Hematopoietic multipotent progenitor cell treated with erythropoietin and hydrocortisone succinate and interleukin-3 and kit ligand, for 8 days (in vitro differentiated cells): ENCODE results near the gene LENEP.

Experiments
- DNase-seq: peaks from one replicate; pipeline ENCODE4 v3.0.0-alpha.2; 2015

The LENEP gene

GRCh38 chr1:155000726-155001424 is 7.5 kb downstream of the LENEP start:
- DNase-seq, result peak; percentile 83

- no peak for DNase-seq
These were observed 8.0 kb downstream of the LENEP start for GRCh38 chr1:155001425-155001674.

- DNase-seq, result peak; percentile 98
These were observed 8.5 kb downstream of the LENEP start for GRCh38 chr1:155001675-155002463.

GRCh38 chr1:155002464-155003226 is 9.3 kb downstream of the LENEP start, which contains the start of gene ZBTB7B:
Gene ZBTB7B (plus strand): TSS chr1:155002802. CDS start chr1:155014661, 11,859 bp downstream.
- DNase-seq, result peak; percentile 38

- no peak for DNase-seq
These were observed 9.9 kb downstream of the LENEP start for GRCh38 chr1:155003227-155003765.

- DNase-seq, result peak; percentile 42
These were observed 10.5 kb downstream of the LENEP start for GRCh38 chr1:155003766-155004351.

- no peak for DNase-seq
These were observed 11.1 kb downstream of the LENEP start for GRCh38 chr1:155004352-155005075.

- peak; percentile 69 for DNase-seq
These were observed 12.0 kb downstream of the LENEP start for GRCh38 chr1:155005076-155006011.

- peak; percentile 69 for DNase-seq
These were observed 13.3 kb downstream of the LENEP start for GRCh38 chr1:155006601-155007101.

- no peak for DNase-seq
These were observed 14.0 kb downstream of the LENEP start for GRCh38 chr1:155007251-155007828.

GRCh38 chr1:155008015-155008941 is 14.9 kb downstream of the LENEP start:
- DNase-seq, result no peak

- DNase-seq, result no peak
These were observed 15.9 kb downstream of the LENEP start for GRCh38 chr1:155009221-155009711.

GRCh38 chr1:155009742-155010141 is 16.4 kb downstream of the LENEP start:
- no peak for DNase-seq

- DNase-seq, result no peak
These were observed 17.0 kb downstream of the LENEP start for GRCh38 chr1:155010211-155010918.

GRCh38 chr1:155011004-155011416 is 17.6 kb downstream of the LENEP start:
- DNase-seq, result no peak

GRCh38 chr1:155011437-155012025 is 18.1 kb downstream of the LENEP start:
- no peak for DNase-seq

GRCh38 chr1:155012026-155012546 is 18.7 kb downstream of the LENEP start:
- peak; percentile 96 for DNase-seq
